Left lung (tissue), 10 donors: ENCODE measurements around the gene ASIC4. TPM values are rescaled to one million over a fixed set of nuclear protein-coding genes. Genes with fewer than 3 reads are reported as not detected.

Experiments used
- ATAC-seq: fragments of 200-7000 bp; cut with Tn5 transposase; one replicate; pipeline ENCODE4 v1.9.1; 2020; ENCODE audit warnings: moderate library complexity
- DNase-seq, 4 donors: peaks; one replicate each; pipeline ENCODE4 v3.0.0-alpha.2; 2013 to 2020
- H3K27ac ChIP-seq, 2 donors: fragments of 200-600 bp; sonication (generic) in 1 of 2; one replicate each; pipeline versions ENCODE4 v1.5.0 to v1.8.0; 2020 to 2021
- H3K27me3 ChIP-seq, 2 donors: fragments of 200-600 bp; sonication (generic) in 1 of 2; one replicate each; pipeline versions ENCODE4 v1.5.0 to v1.8.0; 2020 to 2021
- H3K36me3 ChIP-seq, 2 donors: fragments of 200-600 bp; sonication (generic) in 1 of 2; one replicate each; pipeline versions ENCODE4 v1.5.0 to v1.8.0; 2020 to 2021
- H3K4me1 ChIP-seq, 2 donors: fragments of 200-600 bp; one replicate each; pipeline ENCODE4 v1.8.0; 2021
- H3K4me3 ChIP-seq, 2 donors: fragments of 200-600 bp; sonication (generic) in 1 of 2; one replicate each; pipeline versions ENCODE4 v1.5.0 to v1.8.0; 2020 to 2021; ENCODE audit warnings: mild to moderate bottlenecking in 1 of 2
- H3K9me3 ChIP-seq, 2 donors: fragments of 200-600 bp; sonication (generic) in 1 of 2; one replicate each; pipeline versions ENCODE4 v1.5.0 to v1.8.0; 2020 to 2021
- CTCF ChIP-seq, 2 donors: fragments of 200-600 bp; sonication (generic) in 1 of 2; IDR thresholded peaks; one replicate each; pipeline versions ENCODE4 v1.5.0 to v1.8.0; 2021; ENCODE audit warnings: antibody characterized with exemption in 2 of 2
- intact Hi-C, 2 donors: fragments of 100-400 bp; cut with DNase I; formaldehyde crosslinking; loops; one replicate each; pipeline versions ENCODE4 v1.11.2 to v1.14.2; 2022
- polyA plus RNA-seq, 6 donors: library from polyadenylated mRNA; unstranded; fragments of 120-200 nt; gene quantifications; one replicate each; pipeline ENCODE4 v1.2.1, GENCODE V29; 2013; ENCODE audit not compliant: insufficient read length in 6 of 6
- total RNA-seq, 2 donors: library from RNA; stranded (reverse); fragmentation: NEBNext Ultra II Directional; extraction: Animal tissue kit (Norgen Biotek cat#: 25700); gene quantifications; one replicate each; pipeline ENCODE4 v1.2.1, GENCODE V29; 2021
- donor health status: DM: no; HTN: yes; CAD: no.
- donor health status: DM: no; HTN: no; CAD: no.

Gene ASIC4
- total and polyA plus RNA-seq, 8 donors = 0.07 to 0.37 (median 0.20) TPM; not detected in 2

GRCh38 chr2:219490186-219490585, 24.1 kb upstream of the ASIC4 start:
- DNase-seq = peak in 1 of 4 donors; percentile 62
- Histone ChIP-seq H3K4me3 (no peak overlapping the region), H3K27ac (no peak overlapping the region), H3K4me1 (no peaks in the 10 kb centered on the region), H3K36me3 (no peaks in the 10 kb centered on the region), H3K9me3 (no peaks in the 10 kb centered on the region), H3K27me3 (peaks cover 9 to 98% of the 10 kb centered on the region in 2 donors)
- intact Hi-C loops = no loop called here
- TF ChIP-seq CTCF (IDR thresholded peaks at IDR 0.05) = no peak
- ATAC-seq = no peak

DNA sequence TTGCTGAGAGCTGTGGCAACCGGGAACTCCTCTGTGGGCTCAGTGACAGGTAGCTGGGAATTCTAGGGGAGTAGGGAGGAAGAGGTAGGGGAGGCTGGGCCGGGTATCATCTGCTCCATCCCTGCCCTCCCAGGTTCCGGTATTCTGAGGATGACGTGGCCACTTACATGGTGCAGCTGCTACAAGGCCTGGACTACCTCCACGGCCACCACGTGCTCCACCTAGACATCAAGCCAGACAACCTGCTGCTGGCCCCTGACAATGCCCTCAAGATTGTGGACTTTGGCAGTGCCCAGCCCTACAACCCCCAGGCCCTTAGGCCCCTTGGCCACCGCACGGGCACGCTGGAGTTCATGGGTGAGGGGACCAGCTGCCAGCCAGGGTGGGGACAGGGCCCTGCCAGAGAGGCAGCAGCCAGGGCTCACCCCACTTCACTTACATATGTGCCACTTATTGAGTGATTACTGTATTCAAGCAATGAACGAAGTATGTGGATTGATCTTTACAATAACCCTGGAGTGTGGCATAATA, 23.6 kb upstream of the ASIC4 start:
- Histone ChIP-seq H3K9me3 (no peaks in the 10 kb centered on the region), H3K4me1 (no peaks in the 10 kb centered on the region), H3K27ac (no peak overlapping the region), H3K27me3 (peaks cover 11 to 98% of the 10 kb centered on the region in 2 donors), H3K36me3 (no peaks in the 10 kb centered on the region), H3K4me3 (no peak overlapping the region)
- no peak for TF ChIP-seq CTCF (IDR thresholded peaks at IDR 0.05)
- intact Hi-C loops = no loop called here
- DNase-seq (peak in 1 of 4 donors; percentile 65), ATAC-seq (no peak)

DNA sequence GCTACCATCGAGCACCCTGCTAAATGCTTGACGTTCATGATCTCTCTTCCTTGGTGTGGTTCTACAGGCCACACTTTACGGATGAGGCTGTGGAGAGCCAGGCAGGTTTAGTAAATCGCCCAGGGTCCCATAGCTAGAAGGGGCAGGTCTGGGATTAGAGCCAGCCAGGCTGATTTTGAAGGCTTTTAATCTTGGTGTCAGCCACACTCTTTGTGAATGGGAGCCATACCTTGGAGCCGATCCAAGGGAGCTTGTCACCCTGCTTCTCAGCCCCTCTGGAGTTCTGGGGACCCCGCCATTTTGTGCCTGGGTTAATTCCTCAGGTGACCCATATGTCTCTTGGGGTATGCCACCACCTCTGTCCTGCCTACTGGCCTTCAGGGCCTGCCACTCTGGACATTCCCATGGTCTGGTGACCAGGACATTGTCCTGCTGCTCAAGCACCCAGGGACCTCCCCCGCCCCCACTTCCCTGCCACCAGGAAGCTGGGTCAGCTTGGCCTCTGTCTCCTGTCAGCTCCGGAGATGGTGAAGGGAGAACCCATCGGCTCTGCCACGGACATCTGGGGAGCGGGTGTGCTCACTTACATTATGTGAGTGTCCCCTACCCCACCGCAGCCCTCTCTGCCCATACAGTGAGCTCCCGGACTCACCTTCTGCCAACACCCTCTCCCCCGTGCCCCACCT, 22.9 kb upstream of the ASIC4 start:
- DNase-seq (no peak), ATAC-seq (no peak)
- intact Hi-C loops = no loop called here
- Histone ChIP-seq H3K27me3 (peaks cover 13 to 98% of the 10 kb centered on the region in 2 donors), H3K4me1 (no peaks in the 10 kb centered on the region), H3K9me3 (no peaks in the 10 kb centered on the region), H3K36me3 (no peaks in the 10 kb centered on the region), H3K27ac (no peak overlapping the region), H3K4me3 (no peak overlapping the region)
- no peak for TF ChIP-seq CTCF (IDR thresholded peaks at IDR 0.05)

- Histone ChIP-seq H3K27ac (no peak overlapping the region), H3K36me3 (no peaks in the 10 kb centered on the region), H3K27me3 (peaks cover 23 to 98% of the 10 kb centered on the region in 2 donors), H3K4me1 (peaks cover 9 to 11% of the 10 kb centered on the region in 2 donors), H3K9me3 (no peaks in the 10 kb centered on the region), H3K4me3 (no peak overlapping the region)
- DNase-seq (peak in 1 of 4 donors; percentile 71), ATAC-seq (no peak)
- no peak for TF ChIP-seq CTCF (IDR thresholded peaks at IDR 0.05)
- intact Hi-C loops = no loop called here
Measured at GRCh38 chr2:219492575-219492974, 21.7 kb upstream of the ASIC4 start.

DNA sequence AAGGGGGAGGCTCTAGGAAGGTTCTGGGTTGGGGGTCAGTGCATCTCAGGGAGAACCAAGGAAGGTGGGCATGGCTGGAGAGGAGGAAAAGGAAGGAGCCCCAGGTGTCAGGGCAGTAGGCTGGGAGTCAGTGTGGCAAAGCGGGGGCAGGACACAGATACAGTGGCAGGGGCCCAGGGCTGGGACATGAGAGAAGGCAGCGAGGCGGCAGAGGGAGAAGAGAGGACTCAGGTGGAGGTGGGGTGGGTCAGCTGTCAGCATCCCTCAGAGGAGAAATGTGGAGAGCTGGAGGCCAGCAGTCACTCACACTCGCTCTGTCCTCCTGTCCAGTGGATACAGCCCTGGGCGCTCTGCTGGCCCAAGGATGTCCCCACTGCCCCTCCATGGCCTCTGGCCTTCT, 21.2 kb upstream of the ASIC4 start:
- intact Hi-C loops = no loop called here
- ATAC-seq (no peak), DNase-seq (peak in 1 of 4 donors; percentile 51)
- peaks cover 23 to 96% of the 10 kb centered on the region in 2 donors for H3K27me3 ChIP-seq
- no peaks in the 10 kb centered on the region for H3K9me3 ChIP-seq
- H3K4me3 ChIP-seq = no peak overlapping the region
- no peak overlapping the region for H3K27ac ChIP-seq
- TF ChIP-seq CTCF (IDR thresholded peaks at IDR 0.05) = no peak
- peaks cover 11 to 15% of the 10 kb centered on the region in 2 donors for H3K4me1 ChIP-seq
- no peaks in the 10 kb centered on the region for H3K36me3 ChIP-seq
